ENCODE results near the gene HDAC4. TPM values are rescaled to one million over a fixed set of nuclear protein-coding genes. Genes with fewer than 3 reads are reported as not detected.

Gene HDAC4
- total RNA-seq, 4 donors from 2014 or later, result 24.8 to 82.9 (median 41.3) TPM

GRCh38 chr2:239423551-239423950 is 22.7 kb upstream of the HDAC4 start:
- no peak for TF ChIP-seq CTCF (IDR thresholded peaks at IDR 0.05; ENCODE audit: low read depth)

DNA sequence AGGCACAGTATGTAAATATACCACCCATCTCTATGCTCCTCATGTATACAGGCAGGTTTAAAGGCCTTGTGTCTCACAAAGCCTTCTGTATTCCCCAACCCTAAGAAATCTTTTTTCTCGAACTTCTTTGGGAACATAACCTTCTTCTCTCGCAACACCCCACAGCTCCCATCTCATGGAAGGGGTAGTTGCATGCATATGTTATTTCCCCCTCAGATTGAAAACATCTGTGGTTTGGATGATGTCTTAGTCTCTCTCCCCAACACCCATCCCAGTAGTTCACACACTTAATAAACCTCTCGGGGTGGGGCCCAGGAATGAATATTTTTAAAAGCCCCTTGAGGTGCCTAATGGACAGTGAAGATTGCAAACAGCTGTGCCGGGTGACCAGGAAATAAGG is 21.0 kb upstream of the HDAC4 start:
- no peak for TF ChIP-seq CTCF (IDR thresholded peaks at IDR 0.05; ENCODE audit: low read depth)

GRCh38 chr2:239420082-239420481 is 19.3 kb upstream of the HDAC4 start:
- TF ChIP-seq CTCF (IDR thresholded peaks at IDR 0.05; ENCODE audit: low read depth), result no peak

- no peak for TF ChIP-seq CTCF (IDR thresholded peaks at IDR 0.05; ENCODE audit: low read depth)
These were observed 18.1 kb upstream of the HDAC4 start for GRCh38 chr2:239418918-239419317.

- TF ChIP-seq CTCF (IDR thresholded peaks at IDR 0.05; ENCODE audit: low read depth), result no peak
These were observed 12.2 kb upstream of the HDAC4 start for GRCh38 chr2:239412905-239413603.

DNA sequence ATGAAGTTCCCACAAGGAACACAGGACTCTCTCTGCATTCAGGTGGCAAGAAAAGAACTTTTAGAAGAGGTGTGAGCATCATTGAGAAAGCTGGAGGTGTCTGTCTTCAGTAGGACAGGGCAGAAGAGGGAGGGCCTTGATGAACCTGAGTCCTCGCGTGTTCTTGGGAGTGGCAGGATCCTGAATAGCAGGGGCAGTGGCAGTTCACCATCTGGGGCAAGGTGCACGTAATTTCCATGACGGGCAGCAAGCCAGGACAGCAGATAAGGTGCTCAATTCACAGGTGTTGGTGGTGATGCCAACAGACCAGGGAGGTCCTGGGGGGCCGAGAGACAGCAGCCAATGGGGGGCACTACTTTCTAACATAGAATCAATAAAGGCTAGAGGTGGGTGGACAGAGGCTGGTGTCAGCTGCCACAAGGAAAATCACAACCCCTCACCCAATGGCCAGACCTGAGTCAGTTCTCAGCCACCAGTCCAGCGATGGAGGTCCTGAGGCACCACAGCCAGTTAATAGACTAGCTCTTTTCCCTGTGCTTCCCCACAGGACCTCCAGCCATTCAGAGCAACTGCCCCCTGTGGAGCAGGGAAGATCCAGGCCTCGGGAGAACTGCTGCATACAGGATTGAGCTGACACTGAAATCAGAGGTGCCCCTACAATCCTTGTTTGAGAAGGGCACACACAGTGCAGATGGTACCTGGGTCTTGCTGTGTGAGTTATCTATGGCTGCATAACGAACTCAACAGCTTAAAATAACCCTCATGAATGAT is 10.9 kb upstream of the HDAC4 start:
- no peak for TF ChIP-seq CTCF (IDR thresholded peaks at IDR 0.05; ENCODE audit: low read depth)

GRCh38 chr2:239411117-239411516 is 10.3 kb upstream of the HDAC4 start:
- no peak for TF ChIP-seq CTCF (IDR thresholded peaks at IDR 0.05; ENCODE audit: low read depth)

All from subcutaneous adipose tissue (tissue), 4 donors.